Cerebellar nuclear complex (tissue), 1 donor: ENCODE results near the gene PKIG.

ENCODE experiments used
- DNase-seq, 2 experiments: peaks; one replicate each; lab custom pipeline; 2025; lab: John Stamatoyannopoulos, UW

The PKIG gene

DNA sequence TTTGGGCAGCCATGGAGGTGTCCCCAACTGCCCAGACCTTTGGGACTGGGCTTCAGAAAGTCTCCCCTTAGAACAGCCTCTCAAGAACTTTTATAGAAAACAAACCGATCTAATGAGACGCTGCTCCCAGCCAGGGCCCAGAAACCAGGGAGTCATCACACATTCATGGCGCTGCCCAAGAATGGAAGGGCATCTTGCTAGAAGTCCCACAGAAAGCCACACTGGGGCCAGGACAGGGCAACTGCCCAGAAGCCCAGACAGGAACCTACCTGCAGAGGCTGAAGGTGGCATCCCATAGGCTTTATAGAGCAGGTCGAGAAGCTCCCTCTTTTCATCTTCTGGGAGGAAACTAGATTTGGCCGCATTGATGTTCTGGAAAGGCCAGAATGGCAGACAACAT is 37.7 kb downstream of the PKIG start:
- no peak for DNase-seq

DNA sequence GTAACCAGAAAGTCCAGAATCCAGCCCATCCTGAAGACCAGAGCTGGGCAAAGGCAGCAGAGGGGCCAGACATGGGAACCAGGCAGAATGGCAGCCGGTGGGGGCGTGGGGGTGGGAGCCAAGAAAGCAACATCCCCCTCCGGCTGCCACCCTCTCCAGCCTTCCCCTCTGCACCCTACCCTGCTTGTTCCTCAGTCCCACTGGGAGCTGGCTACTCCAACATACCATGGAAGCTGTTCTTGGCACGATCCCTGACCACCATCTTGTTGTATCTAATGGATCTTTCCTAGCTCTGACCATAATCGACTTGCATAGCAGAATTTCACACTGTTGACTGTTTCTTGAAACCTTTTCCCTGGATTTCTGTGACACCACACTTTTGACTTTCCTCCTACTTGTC is 38.9 kb downstream of the PKIG start:
- no peak for DNase-seq

DNA sequence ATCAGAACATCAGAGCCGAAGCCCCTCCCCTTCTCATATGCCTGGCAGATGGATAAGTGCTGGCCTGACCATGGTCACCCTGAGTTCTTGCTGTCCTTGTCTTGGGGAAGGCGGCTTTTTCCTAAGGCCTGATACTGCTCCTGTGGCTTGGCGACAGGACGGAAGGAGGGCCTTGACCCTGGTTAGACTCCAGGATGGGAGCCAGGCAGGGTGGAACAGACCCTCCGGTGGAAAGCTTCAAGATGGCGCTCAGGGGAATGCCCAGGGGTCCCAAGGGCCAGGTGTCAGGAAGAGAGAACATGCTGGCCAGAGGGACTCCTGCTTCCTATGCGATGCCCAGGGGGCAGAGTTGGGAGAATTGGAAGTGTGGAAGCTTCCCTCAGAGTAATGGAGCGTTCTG is 39.6 kb downstream of the PKIG start:
- no peak for DNase-seq

- DNase-seq, result no peak
Measured at GRCh38 chr20:44622501-44623270, 40.3 kb downstream of the PKIG start.

- no peak for DNase-seq
Measured at GRCh38 chr20:44624152-44624551, 41.8 kb downstream of the PKIG start.

- no peak for DNase-seq
Measured at GRCh38 chr20:44624743-44625271, 42.4 kb downstream of the PKIG start.

GRCh38 chr20:44625361-44625760 is 43.0 kb downstream of the PKIG start:
- DNase-seq, result no peak

DNA sequence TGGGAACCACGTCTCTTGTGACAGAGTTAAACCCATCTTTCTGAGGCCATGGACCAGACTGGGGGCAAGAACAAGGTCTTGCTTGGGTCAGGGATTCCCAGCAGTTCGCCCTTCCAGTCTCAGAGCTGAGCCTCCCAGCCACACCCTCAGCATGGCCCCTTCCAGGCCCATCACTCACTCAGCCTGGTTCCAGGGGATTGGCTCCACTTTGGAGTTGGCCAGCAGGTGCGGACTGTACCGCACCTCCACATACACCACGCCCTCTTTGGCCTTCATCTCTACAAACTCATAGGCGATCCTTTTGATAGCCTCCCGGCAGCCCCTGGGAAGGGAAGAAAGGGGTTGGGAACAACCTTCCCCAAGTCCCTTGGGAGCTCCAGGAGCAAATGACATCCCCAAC is 43.9 kb downstream of the PKIG start:
- no peak for DNase-seq

DNA sequence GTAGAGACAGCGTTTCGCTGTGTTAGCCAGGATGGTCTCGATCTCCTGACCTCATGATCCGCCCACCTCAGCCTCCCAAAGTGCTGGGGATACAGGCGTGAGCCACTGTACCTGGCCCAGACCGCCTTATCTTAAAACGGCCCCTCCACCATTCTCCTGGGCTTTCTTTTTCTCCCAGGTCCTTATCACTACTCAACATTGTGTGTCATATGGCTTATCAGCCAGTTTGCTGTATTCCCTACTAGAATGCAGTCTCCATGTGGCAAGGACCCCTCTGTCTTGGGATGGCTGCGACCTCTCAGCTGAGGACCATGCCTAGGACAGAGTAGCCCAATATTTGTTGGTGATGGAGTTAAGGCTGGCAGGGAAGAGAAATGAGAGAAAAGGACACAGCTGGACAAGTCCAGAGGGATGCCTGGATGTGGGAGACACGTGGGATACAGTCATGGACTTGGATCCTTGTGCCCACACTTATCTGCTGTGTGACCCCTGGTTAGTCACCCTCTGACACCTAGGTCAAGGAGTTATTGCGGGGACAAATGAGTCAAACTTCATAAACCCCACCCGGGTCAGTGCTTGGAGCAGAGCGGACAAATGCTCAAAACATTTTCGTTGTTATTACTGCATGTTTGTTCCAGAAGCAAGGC is 45.1 kb downstream of the PKIG start:
- no peak for DNase-seq

DNA sequence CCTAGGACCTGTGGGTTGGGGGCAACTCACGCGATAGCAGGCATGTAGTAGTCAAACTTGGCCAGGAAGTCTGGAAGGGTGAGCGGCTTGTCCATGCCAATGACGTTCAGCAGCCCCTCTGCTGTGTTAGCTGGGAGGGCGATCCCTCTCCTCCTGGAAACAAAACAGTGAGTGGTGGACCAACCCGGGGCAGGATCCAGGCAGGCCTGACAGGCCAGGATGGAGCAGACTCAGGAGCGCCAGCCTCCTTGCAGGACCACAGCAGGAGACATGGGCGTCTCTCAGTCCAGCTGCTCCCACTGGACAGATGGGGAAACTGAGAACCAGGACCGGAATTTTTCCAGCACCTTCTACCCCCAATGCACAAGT is 46.6 kb downstream of the PKIG start:
- DNase-seq, result no peak

DNA sequence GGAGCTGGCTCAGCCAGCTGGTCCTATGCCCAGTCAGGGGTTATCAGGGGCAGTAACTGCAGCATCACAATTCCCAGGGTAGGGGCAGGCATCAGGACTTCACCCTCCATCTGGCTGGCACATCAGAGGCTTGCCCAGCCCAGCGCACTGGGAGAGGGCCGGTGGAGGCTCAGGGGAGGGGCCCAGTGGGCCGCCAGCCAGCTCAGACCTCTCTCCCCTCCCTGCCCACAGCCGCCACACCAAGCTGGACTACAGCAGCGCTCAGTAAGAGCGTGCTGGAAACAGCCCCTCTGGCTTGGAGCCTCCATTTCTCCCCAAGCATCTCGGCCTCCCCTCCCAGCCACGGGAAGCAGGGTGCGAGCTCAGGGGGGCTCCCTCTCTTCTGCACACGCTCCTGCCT is 47.2 kb downstream of the PKIG start:
- DNase-seq, result no peak

GRCh38 chr20:44630297-44630696 is 47.9 kb downstream of the PKIG start:
- no peak for DNase-seq

- DNase-seq, result no peak
Measured at GRCh38 chr20:44632103-44632752, 49.8 kb downstream of the PKIG start.

DNA sequence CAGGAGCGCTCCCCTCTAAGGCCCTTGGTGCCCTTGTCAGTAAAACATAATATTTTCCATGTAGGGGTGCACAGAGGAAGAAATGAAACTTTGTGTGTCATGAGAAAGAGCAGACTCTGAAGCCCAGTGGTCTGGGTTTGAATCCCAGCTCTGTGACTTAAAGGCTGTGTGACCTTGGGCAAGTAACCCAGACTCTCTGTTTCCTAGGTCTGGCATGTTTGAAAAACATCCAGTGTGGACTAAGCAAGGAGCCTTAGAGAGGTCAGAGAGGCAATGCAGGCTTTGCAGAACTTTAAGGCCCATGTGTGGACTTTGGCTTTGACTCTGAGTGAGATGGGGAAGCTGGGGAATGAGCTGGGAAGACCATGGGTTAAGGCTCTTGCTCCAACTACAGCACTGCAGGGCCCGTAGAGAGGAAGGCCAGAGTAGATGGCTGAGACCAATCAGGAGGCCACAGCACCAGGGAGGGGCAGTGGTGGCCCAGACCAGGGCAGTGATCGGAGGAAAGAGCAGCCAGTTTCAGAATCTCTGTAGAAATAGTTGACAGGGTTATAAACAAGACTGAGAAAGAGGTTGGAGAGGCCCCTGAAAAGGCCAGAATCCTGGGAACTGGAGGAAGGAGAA is 50.9 kb downstream of the PKIG start:
- DNase-seq, result no peak

- no peak for DNase-seq
Measured at GRCh38 chr20:44633872-44634600, 51.7 kb downstream of the PKIG start.

DNA sequence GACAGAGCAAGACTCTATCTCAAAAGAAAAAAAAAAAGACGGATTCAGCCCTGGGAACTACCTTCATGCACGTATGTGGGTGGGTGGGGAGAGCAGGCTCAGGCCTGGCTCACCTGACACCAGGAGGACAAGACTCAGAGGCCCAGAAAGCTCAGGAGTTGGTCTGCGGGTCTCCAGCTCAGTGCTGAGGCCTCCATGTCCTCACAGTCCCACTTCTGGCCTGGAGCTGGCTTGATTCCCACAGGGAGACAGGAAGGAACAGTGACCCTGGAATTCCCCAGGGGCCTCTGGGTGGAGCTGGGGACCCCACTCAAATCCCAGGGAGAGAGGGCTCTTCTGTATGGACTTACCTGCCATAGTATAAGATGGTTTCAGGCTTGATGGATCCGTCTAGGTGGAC is 53.5 kb downstream of the PKIG start:
- no peak for DNase-seq

DNA sequence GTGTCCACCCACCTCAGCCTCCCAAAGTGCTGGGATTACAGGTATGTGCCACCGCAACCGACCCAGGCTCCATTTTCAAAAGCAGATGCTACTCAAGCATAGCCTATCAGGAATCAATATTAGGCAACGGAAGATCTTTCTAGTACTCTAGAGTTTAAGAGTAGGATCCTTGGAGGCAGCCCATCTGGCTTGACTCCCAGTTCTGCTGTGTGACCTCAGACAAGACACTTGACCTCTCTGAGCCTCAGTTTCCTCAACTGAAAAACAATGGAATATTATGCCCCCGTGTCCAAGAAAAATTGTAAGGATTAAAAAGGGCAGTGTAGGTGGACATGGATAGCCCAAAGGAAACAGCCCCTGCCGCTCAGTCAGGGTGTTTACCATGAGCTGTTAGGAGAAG is 54.7 kb downstream of the PKIG start:
- DNase-seq, result no peak

DNA sequence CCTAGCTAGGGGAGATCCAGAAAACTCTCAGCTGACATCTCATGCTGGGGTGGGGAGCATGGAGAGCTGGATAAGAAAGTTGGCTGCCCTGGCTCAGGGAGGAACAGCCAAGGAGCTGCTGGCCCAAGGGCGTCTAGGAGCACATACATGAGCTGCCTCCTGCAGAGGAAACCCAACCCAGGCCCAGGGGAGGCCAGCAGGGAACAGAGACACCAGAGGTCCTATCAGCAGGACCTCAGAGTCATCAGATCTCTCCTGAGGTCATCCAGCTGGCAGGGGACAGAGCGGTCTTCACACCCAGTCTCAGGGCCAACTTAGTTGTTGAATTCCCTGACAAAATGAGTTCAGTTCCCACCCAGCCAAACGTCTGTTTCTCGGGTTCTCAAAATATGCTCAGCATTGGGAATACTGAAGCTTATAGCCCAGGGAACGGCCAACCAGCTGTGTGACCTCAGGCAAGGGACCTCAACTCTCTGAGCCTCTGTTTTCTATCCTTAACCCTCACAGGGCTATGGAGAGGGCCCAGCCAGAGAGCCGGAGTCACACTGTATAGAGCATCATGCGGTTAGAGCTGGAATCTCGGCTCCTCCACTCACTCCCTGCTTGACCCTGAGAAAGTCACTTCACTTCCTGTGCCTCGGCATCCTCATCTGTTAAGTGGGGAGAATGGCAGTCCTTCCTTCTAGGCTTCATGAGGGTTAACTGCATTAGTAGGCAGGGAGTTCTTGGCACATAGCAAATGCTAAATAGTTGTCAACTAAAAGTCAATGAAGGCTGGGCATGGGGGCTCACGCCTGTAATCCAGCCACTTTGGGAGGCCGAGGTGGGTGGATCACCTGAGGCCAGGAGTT is 55.4 kb downstream of the PKIG start:
- no peak for DNase-seq

DNA sequence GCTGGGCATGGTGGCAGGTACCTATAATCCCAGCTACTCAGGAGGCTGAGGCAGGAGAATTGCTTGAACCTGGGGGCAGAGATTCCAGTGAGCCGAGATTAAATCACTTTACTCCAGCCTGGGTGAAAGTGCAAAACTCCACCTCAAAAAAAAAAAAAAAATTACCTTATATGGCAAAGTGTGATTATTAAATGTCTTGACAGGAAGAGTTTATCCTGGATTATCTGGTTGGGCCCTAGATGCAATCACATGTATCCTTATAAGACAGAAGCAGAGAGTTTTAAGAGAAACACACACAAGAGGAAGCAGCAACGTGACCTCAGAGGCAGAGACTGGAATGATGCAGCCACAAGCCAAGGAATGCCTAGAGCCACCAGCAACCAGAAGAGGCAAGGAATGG is 58.1 kb downstream of the PKIG start:
- DNase-seq, result no peak

- DNase-seq, result no peak
Measured at GRCh38 chr20:44641325-44641724, 58.9 kb downstream of the PKIG start.
